BE2C (cell line): Measurements from ENCODE around the gene TEKT3.

Experiments used
- DNase-seq: peaks from one replicate; pipeline ENCODE4 v3.0.0-alpha.2; 2020
- H3K27me3 ChIP-seq: fragments of 250-450 bp; sonication (Bioruptor Pico); 2 replicates; pipeline ENCODE4 v1.5.1; 2020; ENCODE audit warnings: mild to moderate bottlenecking
- H3K36me3 ChIP-seq: fragments of 250-450 bp; sonication (Bioruptor Pico); 2 replicates; pipeline ENCODE4 v1.5.1; 2020; ENCODE audit warnings: mild to moderate bottlenecking
- H3K4me1 ChIP-seq: fragments of 250-450 bp; sonication (Bioruptor Pico); 2 replicates; pipeline ENCODE4 v1.5.1; 2020
- H3K4me3 ChIP-seq: 2 replicates; pipeline ENCODE4 v1.5.1; 2011; ENCODE audit warnings: low read depth, low read length
- H3K9me3 ChIP-seq: fragments of 250-450 bp; sonication (Bioruptor Pico); 2 replicates; pipeline ENCODE4 v1.5.1; 2020
- TF ChIP-seq, protein P1 (sequence below): IDR thresholded peaks from 2 replicates; pipeline ENCODE4 v1.5.1; 2012; ENCODE audit warnings: mild to moderate bottlenecking, low read depth, low read length

The TEKT3 gene

DNA sequence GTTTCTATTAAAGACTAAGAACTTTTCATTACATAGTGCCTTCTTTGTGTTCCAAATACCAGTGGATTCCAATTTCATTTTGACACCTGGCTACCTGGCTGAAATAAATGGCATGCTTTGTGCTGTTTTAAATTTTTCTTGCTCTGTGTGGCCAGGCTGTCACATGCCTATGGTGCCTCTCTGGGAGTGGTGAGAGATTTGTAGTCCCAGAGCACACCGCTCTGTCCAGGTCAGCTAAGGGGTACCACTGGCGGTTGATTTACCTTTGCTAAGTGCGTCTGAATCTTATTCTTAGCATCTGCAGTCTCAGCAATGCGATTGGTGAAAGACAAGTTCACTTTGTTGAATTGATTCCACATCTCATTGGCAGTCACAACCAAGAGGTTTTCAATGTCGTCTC lies 29.4 kb downstream of the TEKT3 start:
- Histone ChIP-seq H3K9me3 (no peaks in the 10 kb centered on the region), H3K4me3 (no peak overlapping the region), H3K27me3 (no peaks in the 10 kb centered on the region), H3K4me1 (no peaks in the 10 kb centered on the region), H3K36me3 (no peaks in the 10 kb centered on the region)
- no peak for DNase-seq
- TF ChIP-seq, protein P1, sequence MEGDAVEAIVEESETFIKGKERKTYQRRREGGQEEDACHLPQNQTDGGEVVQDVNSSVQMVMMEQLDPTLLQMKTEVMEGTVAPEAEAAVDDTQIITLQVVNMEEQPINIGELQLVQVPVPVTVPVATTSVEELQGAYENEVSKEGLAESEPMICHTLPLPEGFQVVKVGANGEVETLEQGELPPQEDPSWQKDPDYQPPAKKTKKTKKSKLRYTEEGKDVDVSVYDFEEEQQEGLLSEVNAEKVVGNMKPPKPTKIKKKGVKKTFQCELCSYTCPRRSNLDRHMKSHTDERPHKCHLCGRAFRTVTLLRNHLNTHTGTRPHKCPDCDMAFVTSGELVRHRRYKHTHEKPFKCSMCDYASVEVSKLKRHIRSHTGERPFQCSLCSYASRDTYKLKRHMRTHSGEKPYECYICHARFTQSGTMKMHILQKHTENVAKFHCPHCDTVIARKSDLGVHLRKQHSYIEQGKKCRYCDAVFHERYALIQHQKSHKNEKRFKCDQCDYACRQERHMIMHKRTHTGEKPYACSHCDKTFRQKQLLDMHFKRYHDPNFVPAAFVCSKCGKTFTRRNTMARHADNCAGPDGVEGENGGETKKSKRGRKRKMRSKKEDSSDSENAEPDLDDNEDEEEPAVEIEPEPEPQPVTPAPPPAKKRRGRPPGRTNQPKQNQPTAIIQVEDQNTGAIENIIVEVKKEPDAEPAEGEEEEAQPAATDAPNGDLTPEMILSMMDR: no peak

DNA sequence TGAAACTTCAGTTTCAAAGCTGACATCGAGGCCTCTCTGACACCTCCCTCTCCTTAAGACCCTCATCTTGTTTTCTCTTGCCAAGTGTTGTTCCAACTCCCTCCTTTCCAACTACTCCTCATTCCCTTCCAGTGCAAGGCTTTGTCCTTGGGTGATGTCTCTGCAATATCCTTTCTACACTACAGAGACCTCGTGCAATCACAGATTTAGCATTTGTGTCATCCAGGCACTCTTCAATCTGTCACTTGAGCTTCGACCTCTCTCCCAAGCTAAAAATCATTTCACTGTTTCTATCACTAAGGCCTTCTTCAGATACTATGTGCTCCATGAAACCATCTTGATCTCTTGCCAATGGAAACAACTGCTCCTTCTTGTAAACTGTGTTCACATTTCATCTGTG lies 31.6 kb downstream of the TEKT3 start:
- no peaks in the 10 kb centered on the region for H3K9me3 ChIP-seq
- no peaks in the 10 kb centered on the region for H3K4me1 ChIP-seq
- H3K27me3 ChIP-seq: no peaks in the 10 kb centered on the region
- TF ChIP-seq, protein P1: no peak
- H3K36me3 ChIP-seq: no peaks in the 10 kb centered on the region
- no peak overlapping the region for H3K4me3 ChIP-seq
- no peak for DNase-seq

- Histone ChIP-seq H3K36me3 (no peaks in the 10 kb centered on the region), H3K27me3 (no peaks in the 10 kb centered on the region), H3K4me3 (no peak overlapping the region), H3K4me1 (no peaks in the 10 kb centered on the region), H3K9me3 (no peaks in the 10 kb centered on the region)
- no peak for DNase-seq
- TF ChIP-seq, protein P1: no peak
Measured at GRCh38 chr17:15309236-15309635, 32.2 kb downstream of the TEKT3 start.

- TF ChIP-seq, protein P1: no peak
Measured at GRCh38 chr17:15308758-15309157, 32.6 kb downstream of the TEKT3 start.

DNA sequence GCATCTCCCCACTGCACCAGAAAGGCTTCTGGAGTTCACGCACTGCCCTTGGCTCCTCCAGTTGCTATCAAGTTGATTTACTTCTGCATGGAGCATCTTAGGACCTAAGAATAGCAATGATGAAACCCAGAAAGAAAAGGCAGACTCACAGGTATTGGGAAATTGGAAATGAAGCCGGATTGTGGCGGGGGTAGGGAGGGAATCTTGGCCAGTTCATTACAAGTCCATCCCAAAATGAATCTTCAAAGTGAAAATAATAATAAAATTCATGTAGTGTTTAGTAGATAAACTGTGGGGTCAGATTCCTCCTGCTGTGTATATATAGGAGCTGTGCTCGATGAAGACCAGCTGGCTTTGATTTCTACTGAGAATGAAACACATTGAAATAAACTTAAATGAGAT lies 33.7 kb downstream of the TEKT3 start:
- H3K9me3 ChIP-seq: no peaks in the 10 kb centered on the region
- no peak overlapping the region for H3K4me3 ChIP-seq
- H3K4me1 ChIP-seq: no peaks in the 10 kb centered on the region
- no peak for DNase-seq
- no peaks in the 10 kb centered on the region for H3K27me3 ChIP-seq
- TF ChIP-seq, protein P1: no peak
- no peaks in the 10 kb centered on the region for H3K36me3 ChIP-seq

More at GRCh38 chr17:15308758-15309157, 32.6 kb downstream of the TEKT3 start:
- no peaks in the 10 kb centered on the region for H3K36me3 ChIP-seq
- H3K4me3 ChIP-seq: no peak overlapping the region
- no peaks in the 10 kb centered on the region for H3K4me1 ChIP-seq
- no peak for DNase-seq
- H3K9me3 ChIP-seq: no peaks in the 10 kb centered on the region
- H3K27me3 ChIP-seq: no peaks in the 10 kb centered on the region

- no peak overlapping the region for H3K4me3 ChIP-seq
- H3K27me3 ChIP-seq: no peaks in the 10 kb centered on the region
- no peaks in the 10 kb centered on the region for H3K9me3 ChIP-seq
- H3K36me3 ChIP-seq: no peaks in the 10 kb centered on the region
- no peaks in the 10 kb centered on the region for H3K4me1 ChIP-seq
- DNase-seq: peak; percentile 63
- TF ChIP-seq, protein P1: no peak
Measured at GRCh38 chr17:15303851-15304250, 37.5 kb downstream of the TEKT3 start.
